Muscle layer of colon (tissue), 2 donors: ENCODE results near the gene SCUBE2.
A peak's percentile ranks its signal among the peaks of the same experiment; 100 is the strongest.
"Not testable (repeated sequence)": the region's sequence is repeated elsewhere in the genome, so short reads cannot be mapped to it uniquely, and the experiment has no call there.

ENCODE experiments used
- H3K27ac ChIP-seq: one replicate; pipeline ENCODE4 v1.7.0; 2013; ENCODE audit warnings: low read depth, mild to moderate bottlenecking, low read length, moderate library complexity
- H3K27me3 ChIP-seq, 2 donors: one replicate each; pipeline ENCODE4 v1.7.0; 2013; ENCODE audit warnings: low read length in 2 of 2, mild to moderate bottlenecking in 2 of 2; ENCODE audit not compliant: insufficient read depth in 2 of 2, control insufficient read depth in 1 of 2
- H3K36me3 ChIP-seq: one replicate; pipeline ENCODE4 v1.7.0; 2013; ENCODE audit warnings: mild to moderate bottlenecking, low read length; ENCODE audit not compliant: insufficient read depth
- H3K4me1 ChIP-seq: one replicate; pipeline ENCODE4 v1.7.0; 2013; ENCODE audit warnings: mild to moderate bottlenecking, low read length; ENCODE audit not compliant: insufficient read depth
- H3K4me3 ChIP-seq, 2 donors: one replicate each; pipeline ENCODE4 v1.7.0; 2013; ENCODE audit warnings: low read length in 2 of 2, low read depth in 1 of 2, mild to moderate bottlenecking in 1 of 2, moderate library complexity in 1 of 2
- H3K9ac ChIP-seq: one replicate; pipeline ENCODE4 v1.7.0; 2013; ENCODE audit warnings: low read length
- H3K9me3 ChIP-seq: one replicate; pipeline ENCODE4 v1.7.0; 2013; ENCODE audit warnings: mild to moderate bottlenecking, low read length
- donor health status: abdominal sarcoma.
- donor health status: Adenocarcinoma of cecum.

Gene SCUBE2

GRCh38 chr11:9014826-9015225 is 76.6 kb downstream of the SCUBE2 start:
- H3K4me3 ChIP-seq = no peak overlapping the region
- H3K9me3 ChIP-seq = no peaks in the 10 kb centered on the region
- H3K27ac ChIP-seq = no peak overlapping the region
- H3K36me3 ChIP-seq = no peaks in the 10 kb centered on the region
- H3K4me1 ChIP-seq = peaks cover 4% of the 10 kb centered on the region
- H3K27me3 ChIP-seq = no peaks in the 10 kb centered on the region
- no peak overlapping the region for H3K9ac ChIP-seq

- Histone ChIP-seq H3K9me3 (no peaks in the 10 kb centered on the region), H3K4me1 (peaks cover 4% of the 10 kb centered on the region), H3K4me3 (no peak overlapping the region), H3K9ac (no peak overlapping the region), H3K27ac (no peak overlapping the region), H3K36me3 (no peaks in the 10 kb centered on the region), H3K27me3 (no peaks in the 10 kb centered on the region)
Observed at GRCh38 chr11:9013373-9013772, 78.0 kb downstream of the SCUBE2 start.

GRCh38 chr11:9009538-9009937 is 81.9 kb downstream of the SCUBE2 start:
- H3K4me1 ChIP-seq, H3K9ac ChIP-seq, H3K9me3 ChIP-seq, H3K27me3 ChIP-seq, H3K36me3 ChIP-seq, H3K4me3 ChIP-seq, H3K27ac ChIP-seq: not testable (repeated sequence)

GRCh38 chr11:9008661-9009060 is 82.7 kb downstream of the SCUBE2 start:
- H3K4me1 ChIP-seq = no peaks in the 10 kb centered on the region
- H3K27me3 ChIP-seq = no peaks in the 10 kb centered on the region
- no peak overlapping the region for H3K4me3 ChIP-seq
- no peak overlapping the region for H3K27ac ChIP-seq
- no peaks in the 10 kb centered on the region for H3K36me3 ChIP-seq
- no peaks in the 10 kb centered on the region for H3K9me3 ChIP-seq
- no peak overlapping the region for H3K9ac ChIP-seq

- Histone ChIP-seq H3K9me3 (no peaks in the 10 kb centered on the region), H3K9ac (no peak overlapping the region), H3K27me3 (peaks cover 0 to under 1% of the 10 kb centered on the region in 2 donors), H3K4me3 (no peak overlapping the region), H3K27ac (no peak overlapping the region), H3K36me3 (no peaks in the 10 kb centered on the region), H3K4me1 (peaks cover 3% of the 10 kb centered on the region)
Observed at GRCh38 chr11:9008011-9008550, 83.3 kb downstream of the SCUBE2 start.

GRCh38 chr11:9005087-9005486 is 86.3 kb downstream of the SCUBE2 start:
- no peak overlapping the region for H3K4me3 ChIP-seq
- H3K27me3 ChIP-seq = peaks cover 8% of the 10 kb centered on the region in 2 donors
- H3K27ac ChIP-seq = no peak overlapping the region
- peaks cover 7% of the 10 kb centered on the region for H3K4me1 ChIP-seq
- no peak overlapping the region for H3K9ac ChIP-seq
- no peaks in the 10 kb centered on the region for H3K36me3 ChIP-seq
- H3K9me3 ChIP-seq = no peaks in the 10 kb centered on the region

GRCh38 chr11:9004183-9004926 is 87.0 kb downstream of the SCUBE2 start:
- Histone ChIP-seq H3K27me3 (peaks cover 8% of the 10 kb centered on the region in 2 donors), H3K9ac (no peak overlapping the region), H3K27ac (no peak overlapping the region), H3K9me3 (no peaks in the 10 kb centered on the region), H3K4me3 (peak overlapping the region; percentile 64 to 76), H3K36me3 (no peaks in the 10 kb centered on the region), H3K4me1 (peaks cover 7% of the 10 kb centered on the region)

GRCh38 chr11:9003573-9004182 is 87.7 kb downstream of the SCUBE2 start, which contains the start of gene NRIP3:
NRIP3 (minus strand) TSS chr11:9004001; CDS start chr11:9003935, 66 bp downstream.
- Histone ChIP-seq H3K9me3 (no peaks in the 10 kb centered on the region), H3K36me3 (no peaks in the 10 kb centered on the region), H3K4me1 (peaks cover 7% of the 10 kb centered on the region), H3K9ac (no peak within 1 kb of the TSS), H3K4me3 (peak within 1 kb of the TSS; percentile 64 to 77), H3K27ac (no peak within 1 kb of the TSS), H3K27me3 (peaks cover 8% of the 10 kb centered on the region in 2 donors)

GRCh38 chr11:9002920-9003572 is 88.4 kb downstream of the SCUBE2 start:
- Histone ChIP-seq H3K9ac (no peak overlapping the region), H3K36me3 (no peaks in the 10 kb centered on the region), H3K27me3 (peaks cover 8% of the 10 kb centered on the region in 2 donors), H3K4me3 (peak overlapping the region; percentile 64 to 77), H3K4me1 (peaks cover 7% of the 10 kb centered on the region), H3K27ac (no peak overlapping the region), H3K9me3 (no peaks in the 10 kb centered on the region)

GRCh38 chr11:9001736-9002135 is 89.7 kb downstream of the SCUBE2 start:
- Histone ChIP-seq H3K4me3 (no peak overlapping the region), H3K9me3 (no peaks in the 10 kb centered on the region), H3K27me3 (peaks cover 8% of the 10 kb centered on the region in 2 donors), H3K36me3 (no peaks in the 10 kb centered on the region), H3K9ac (no peak overlapping the region), H3K4me1 (peaks cover 7% of the 10 kb centered on the region), H3K27ac (no peak overlapping the region)

- H3K27me3 ChIP-seq = peaks cover 7 to 8% of the 10 kb centered on the region in 2 donors
- no peaks in the 10 kb centered on the region for H3K36me3 ChIP-seq
- H3K27ac ChIP-seq = no peak overlapping the region
- no peak overlapping the region for H3K9ac ChIP-seq
- H3K4me3 ChIP-seq = no peak overlapping the region
- no peaks in the 10 kb centered on the region for H3K9me3 ChIP-seq
- H3K4me1 ChIP-seq = peaks cover 4% of the 10 kb centered on the region
Observed at GRCh38 chr11:8998017-8998416, 93.4 kb downstream of the SCUBE2 start.
